ENCODE measurements around the gene MPV17L.
A peak's percentile ranks its signal among the peaks of the same experiment; 100 is the strongest.
"Not testable (repeated sequence)": the region's sequence is repeated elsewhere in the genome, so short reads cannot be mapped to it uniquely, and the experiment has no call there.

The MPV17L gene

GRCh38 chr16:15453296-15453695 lies 57.7 kb downstream of the MPV17L start:
- not testable (repeated sequence) for DNase-seq

- not testable (repeated sequence) for DNase-seq
These were observed 59.4 kb downstream of the MPV17L start for GRCh38 chr16:15454933-15455332.

- DNase-seq: no peak
These were observed 61.8 kb downstream of the MPV17L start for GRCh38 chr16:15457400-15457799.

- DNase-seq: no peak
These were observed 62.4 kb downstream of the MPV17L start for GRCh38 chr16:15457958-15458357.

- no peak for DNase-seq
These were observed 64.2 kb downstream of the MPV17L start for GRCh38 chr16:15459791-15460190.

DNA sequence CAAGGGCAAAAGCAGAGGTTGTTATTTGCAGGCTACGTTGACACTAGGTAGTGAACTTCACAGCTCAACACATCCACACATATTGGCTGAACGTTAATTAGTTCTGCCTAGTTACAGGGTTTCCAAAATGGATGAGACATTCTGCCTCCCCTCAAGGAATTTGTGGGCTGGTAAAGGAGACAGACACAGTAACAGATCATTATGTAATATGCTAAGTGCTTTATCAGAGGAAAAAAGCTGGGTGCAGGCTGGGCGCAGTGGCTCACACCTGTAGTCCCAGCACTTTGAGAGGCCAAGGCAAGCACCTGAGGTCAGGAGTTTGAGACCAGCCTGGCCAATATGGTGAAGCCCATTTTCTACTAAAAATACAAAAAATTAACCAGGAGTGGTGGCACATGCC lies 65.0 kb downstream of the MPV17L start:
- peak in 1 of 2 donors; percentile 10 for DNase-seq

DNA sequence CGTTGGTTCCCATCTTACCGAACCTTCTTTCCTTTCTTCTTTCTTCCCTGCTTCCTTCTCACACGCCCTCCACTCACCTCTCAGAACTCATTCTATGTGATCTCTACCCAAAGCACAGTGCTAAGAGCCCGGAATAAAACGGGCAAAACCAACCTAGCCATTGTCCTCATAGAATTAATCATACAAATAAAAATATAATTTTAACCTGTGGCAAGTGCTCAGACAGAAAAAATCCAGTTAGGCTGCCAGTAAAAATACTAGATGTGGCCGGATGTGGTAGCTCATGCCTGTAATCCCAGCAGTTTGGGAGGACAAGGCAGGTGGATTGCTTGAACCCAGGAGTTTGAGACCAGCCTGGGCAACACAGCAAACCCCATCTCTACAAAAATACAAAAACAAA lies 65.8 kb downstream of the MPV17L start:
- no peak for DNase-seq
